Memory B cell (primary cell): Measurements from ENCODE around the gene IP6K1.

ENCODE experiments used
- ATAC-seq: fragments of 150-1000 bp; cut with Tn5 transposase; 2 replicates; pipeline ENCODE4 v1.10.0; 2021; ENCODE audit warnings: low read depth, mild to moderate bottlenecking, moderate library complexity
- DNase-seq, 2 donors: peaks; one replicate each; pipeline ENCODE4 v3.0.0; 2022; ENCODE audit warnings: low spot score in 2 of 2
- H3K27ac Mint-ChIP-seq: one replicate; pipeline ENCODE4 v1.8.0; 2022; ENCODE audit warnings: mild to moderate bottlenecking, moderate library complexity, mixed read lengths
- H3K27me3 Mint-ChIP-seq: one replicate; pipeline ENCODE4 v1.8.0; 2022; ENCODE audit warnings: mixed read lengths
- H3K36me3 Mint-ChIP-seq: one replicate; pipeline ENCODE4 v1.8.0; 2022; ENCODE audit warnings: mild to moderate bottlenecking, mixed read lengths
- H3K4me1 Mint-ChIP-seq: one replicate; pipeline ENCODE4 v1.8.0; 2022; ENCODE audit warnings: mixed read lengths
- H3K4me3 Mint-ChIP-seq: one replicate; pipeline ENCODE4 v1.8.0; 2022; ENCODE audit warnings: mild to moderate bottlenecking, moderate library complexity, mixed read lengths
- H3K9me3 Mint-ChIP-seq: one replicate; pipeline ENCODE4 v1.8.0; 2022; ENCODE audit warnings: mixed read lengths

Gene IP6K1

GRCh38 chr3:49718858-49719213, 67.5 kb downstream of the IP6K1 start:
- peaks cover 2% of the 10 kb centered on the region for H3K36me3 Mint-ChIP-seq
- peak overlapping the region; percentile 90 for H3K27ac Mint-ChIP-seq
- no peak for ATAC-seq
- H3K4me3 Mint-ChIP-seq: peak overlapping the region; percentile 90
- no peaks in the 10 kb centered on the region for H3K27me3 Mint-ChIP-seq
- no peaks in the 10 kb centered on the region for H3K9me3 Mint-ChIP-seq
- peaks cover 23% of the 10 kb centered on the region for H3K4me1 Mint-ChIP-seq
- no peak for DNase-seq

DNA sequence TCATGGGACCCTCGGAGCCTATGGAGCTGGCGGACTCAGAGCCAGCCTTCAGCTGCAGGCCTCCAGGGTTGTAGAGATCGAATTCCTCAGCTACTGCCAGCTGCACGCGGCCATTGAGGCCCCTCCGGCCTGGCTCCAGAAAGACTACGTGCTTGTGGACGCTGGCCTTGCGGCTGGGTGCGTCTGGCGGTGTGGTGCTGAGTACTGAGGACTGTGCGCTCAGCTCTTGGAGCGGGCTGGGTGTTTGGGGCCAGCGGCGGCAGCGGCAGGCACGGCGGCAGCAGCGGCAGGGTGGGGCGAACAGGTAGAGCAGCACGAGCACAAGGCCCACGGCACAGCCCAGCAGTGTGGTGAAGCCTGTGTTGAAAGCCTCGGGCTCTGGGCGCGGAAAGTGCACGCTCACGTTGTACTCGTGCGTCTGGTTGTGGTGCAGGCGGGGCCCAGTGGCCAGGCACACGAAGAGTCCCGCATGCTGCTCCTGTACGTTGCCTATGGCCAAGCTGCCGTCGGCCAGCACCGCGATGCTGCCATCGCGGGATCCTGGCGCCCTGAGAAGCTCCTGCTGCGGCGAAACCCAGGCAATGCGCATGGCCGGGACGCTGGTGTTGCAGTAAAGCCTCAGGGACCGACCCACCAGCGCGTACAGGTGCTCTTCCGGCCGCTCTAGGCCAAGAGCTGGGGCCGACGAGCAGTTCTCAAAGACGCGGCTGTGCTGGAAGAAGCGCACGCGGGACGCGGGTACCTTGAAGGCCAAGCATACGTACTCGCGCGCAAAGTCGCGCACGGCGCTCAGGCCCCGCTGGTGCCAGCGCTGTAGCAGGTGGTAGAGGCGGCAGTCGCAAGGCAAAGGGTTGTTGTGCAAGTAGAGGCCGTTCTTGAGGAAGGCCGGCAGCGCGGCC, 68.1 kb downstream of the IP6K1 start:
- peaks cover 21% of the 10 kb centered on the region for H3K4me1 Mint-ChIP-seq
- H3K27me3 Mint-ChIP-seq: no peaks in the 10 kb centered on the region
- H3K27ac Mint-ChIP-seq: no peak overlapping the region
- H3K36me3 Mint-ChIP-seq: peaks cover 2% of the 10 kb centered on the region
- H3K9me3 Mint-ChIP-seq: no peaks in the 10 kb centered on the region
- peak overlapping the region; percentile 90 for H3K4me3 Mint-ChIP-seq
- DNase-seq (no peak), ATAC-seq (no peak)

DNA sequence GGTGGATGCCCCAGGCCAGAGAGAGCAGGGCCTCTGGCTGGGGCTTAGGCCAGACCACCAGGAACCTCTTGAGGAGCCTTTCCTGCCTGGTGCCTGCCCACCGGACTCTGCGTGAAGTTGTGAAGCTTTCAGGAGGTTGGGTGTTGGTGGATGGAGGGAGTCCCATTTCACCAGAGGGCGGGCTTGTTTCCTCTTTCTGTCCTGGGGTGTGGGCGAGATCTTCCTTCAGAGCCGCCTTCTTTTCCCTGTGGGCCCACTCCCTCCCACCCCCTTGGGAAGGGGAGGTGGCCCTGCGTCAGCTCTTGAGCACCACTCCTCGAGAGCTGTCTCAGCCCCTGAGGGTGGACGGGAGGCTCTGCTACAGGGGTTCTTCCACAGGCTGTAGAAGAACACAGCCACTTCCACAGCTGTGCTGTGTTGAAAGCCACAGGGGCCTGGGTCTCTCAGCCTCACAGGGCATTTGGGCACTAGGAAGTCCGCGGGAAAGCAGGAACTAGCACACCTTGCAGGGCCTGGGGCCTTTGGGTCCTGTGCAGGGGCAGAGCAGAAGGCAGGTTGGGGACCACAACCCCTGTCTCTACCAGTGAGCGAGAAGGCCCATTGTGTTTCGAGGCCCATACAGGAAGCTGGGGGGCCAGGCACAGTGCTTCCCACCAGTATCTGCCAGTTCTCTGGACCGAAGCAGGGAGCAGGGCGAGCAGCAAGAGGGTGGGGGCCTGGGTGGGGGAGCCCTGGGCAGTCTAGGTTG, 69.0 kb downstream of the IP6K1 start:
- no peaks in the 10 kb centered on the region for H3K9me3 Mint-ChIP-seq
- DNase-seq (no peak), ATAC-seq (no peak)
- H3K4me1 Mint-ChIP-seq: peaks cover 15% of the 10 kb centered on the region
- H3K27me3 Mint-ChIP-seq: no peaks in the 10 kb centered on the region
- peak overlapping the region; percentile 46 for H3K4me3 Mint-ChIP-seq
- peaks cover 2% of the 10 kb centered on the region for H3K36me3 Mint-ChIP-seq
- H3K27ac Mint-ChIP-seq: no peak overlapping the region

- Mint-ChIP-seq H3K36me3 (peaks cover 2% of the 10 kb centered on the region), H3K4me1 (peaks cover 14% of the 10 kb centered on the region)
- no peak for ATAC-seq
These were observed 69.6 kb downstream of the IP6K1 start for GRCh38 chr3:49716691-49717210.

GRCh38 chr3:49716169-49716568, 70.2 kb downstream of the IP6K1 start:
- H3K36me3 Mint-ChIP-seq: peaks cover 2% of the 10 kb centered on the region
- no peaks in the 10 kb centered on the region for H3K27me3 Mint-ChIP-seq
- H3K4me3 Mint-ChIP-seq: no peak overlapping the region
- ATAC-seq: no peak
- H3K27ac Mint-ChIP-seq: no peak overlapping the region
- no peaks in the 10 kb centered on the region for H3K9me3 Mint-ChIP-seq
- DNase-seq: no peak
- peaks cover 12% of the 10 kb centered on the region for H3K4me1 Mint-ChIP-seq

More at GRCh38 chr3:49716691-49717210, 69.6 kb downstream of the IP6K1 start:
- H3K27me3 Mint-ChIP-seq: no peaks in the 10 kb centered on the region
- no peak for DNase-seq
- H3K9me3 Mint-ChIP-seq: no peaks in the 10 kb centered on the region
- no peak overlapping the region for H3K4me3 Mint-ChIP-seq
- H3K27ac Mint-ChIP-seq: no peak overlapping the region

- no peak for DNase-seq
- Mint-ChIP-seq H3K9me3 (no peaks in the 10 kb centered on the region), H3K36me3 (peaks cover 2% of the 10 kb centered on the region), H3K27ac (no peak overlapping the region), H3K4me3 (no peak overlapping the region), H3K4me1 (peaks cover 8% of the 10 kb centered on the region), H3K27me3 (no peaks in the 10 kb centered on the region)
- no peak for ATAC-seq
These were observed 70.7 kb downstream of the IP6K1 start for GRCh38 chr3:49715611-49716121.

- Mint-ChIP-seq H3K27ac (no peak overlapping the region), H3K27me3 (no peaks in the 10 kb centered on the region), H3K9me3 (no peaks in the 10 kb centered on the region), H3K4me3 (no peak overlapping the region), H3K36me3 (peaks cover 2% of the 10 kb centered on the region), H3K4me1 (peaks cover 8% of the 10 kb centered on the region)
- DNase-seq (no peak), ATAC-seq (no peak)
These were observed 71.4 kb downstream of the IP6K1 start for GRCh38 chr3:49714728-49715550.

DNA sequence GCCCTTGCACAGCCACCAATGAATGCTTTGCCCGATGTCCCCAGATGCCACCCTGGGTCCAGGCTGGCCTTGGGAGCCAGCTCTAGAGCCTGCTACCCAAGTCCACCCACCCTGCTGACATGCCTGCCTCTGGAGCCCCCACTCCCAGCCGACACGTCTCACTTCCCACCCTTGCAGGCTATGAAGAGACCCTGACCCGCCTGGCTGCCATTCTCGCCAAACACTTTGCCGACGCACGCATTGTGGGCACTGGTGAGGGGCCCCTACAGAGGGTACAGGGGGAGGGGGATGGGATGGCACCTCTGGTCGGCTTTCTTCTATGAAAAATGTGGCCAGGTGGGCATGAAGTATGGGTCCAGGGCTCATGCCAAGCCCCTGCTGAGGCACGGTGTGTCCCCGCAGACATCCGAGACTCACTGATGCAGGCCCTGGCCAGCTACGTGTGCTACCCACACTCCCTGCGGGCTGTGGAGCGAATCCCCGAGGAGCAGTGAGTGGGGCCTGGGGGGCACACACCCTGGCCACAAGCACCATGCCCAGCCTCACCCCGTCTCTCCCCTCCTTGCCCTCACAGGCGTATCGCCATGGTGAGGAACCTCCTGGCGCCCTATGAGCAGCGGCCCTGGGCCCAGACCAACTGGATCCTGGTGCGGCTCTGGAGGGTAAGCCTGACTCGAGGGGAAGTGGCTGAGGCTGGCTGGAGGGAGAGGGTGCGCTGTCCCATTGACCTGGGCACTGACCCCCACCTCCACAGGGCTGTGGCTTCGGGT, 72.8 kb downstream of the IP6K1 start:
- Mint-ChIP-seq H3K27me3 (no peaks in the 10 kb centered on the region), H3K4me1 (peaks cover under 1% of the 10 kb centered on the region), H3K4me3 (no peak overlapping the region), H3K36me3 (peaks cover 2% of the 10 kb centered on the region), H3K9me3 (no peaks in the 10 kb centered on the region), H3K27ac (no peak overlapping the region)
- no peak for ATAC-seq
- DNase-seq: no peak

DNA sequence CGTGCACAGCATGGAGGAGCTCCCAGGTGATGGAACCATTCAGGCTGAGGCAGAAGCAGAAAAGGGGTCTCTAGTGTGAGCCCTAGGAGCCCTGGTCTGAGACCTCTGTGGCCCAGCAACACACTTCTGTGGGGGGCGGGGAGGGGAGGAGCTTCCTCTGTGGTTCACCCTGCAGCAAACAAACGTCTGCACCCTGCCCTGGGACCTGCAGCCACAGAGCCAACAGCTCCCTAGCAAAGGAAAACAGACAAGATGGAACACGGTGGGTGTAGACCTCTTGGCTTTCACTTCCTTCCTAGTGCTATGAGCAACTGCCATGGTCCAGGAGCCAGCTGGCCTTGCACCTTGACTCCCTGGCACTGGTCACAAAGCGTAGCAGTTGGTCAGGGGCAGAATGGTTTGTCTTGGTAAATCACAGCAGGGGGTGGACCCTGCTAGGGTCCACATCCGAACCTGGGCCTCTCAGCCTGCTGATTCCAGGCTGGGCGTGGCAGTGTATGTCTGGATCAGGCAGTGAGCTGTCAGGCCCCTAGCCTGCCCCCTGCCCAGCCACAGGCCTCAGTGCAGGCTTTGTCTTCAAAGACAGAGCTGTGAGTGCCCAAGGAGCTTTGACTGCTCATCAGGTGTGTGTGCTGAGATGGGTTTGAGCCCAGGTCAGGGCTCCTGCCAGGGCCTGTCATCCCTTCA, 73.6 kb downstream of the IP6K1 start:
- no peak for ATAC-seq
- no peak for DNase-seq

DNA sequence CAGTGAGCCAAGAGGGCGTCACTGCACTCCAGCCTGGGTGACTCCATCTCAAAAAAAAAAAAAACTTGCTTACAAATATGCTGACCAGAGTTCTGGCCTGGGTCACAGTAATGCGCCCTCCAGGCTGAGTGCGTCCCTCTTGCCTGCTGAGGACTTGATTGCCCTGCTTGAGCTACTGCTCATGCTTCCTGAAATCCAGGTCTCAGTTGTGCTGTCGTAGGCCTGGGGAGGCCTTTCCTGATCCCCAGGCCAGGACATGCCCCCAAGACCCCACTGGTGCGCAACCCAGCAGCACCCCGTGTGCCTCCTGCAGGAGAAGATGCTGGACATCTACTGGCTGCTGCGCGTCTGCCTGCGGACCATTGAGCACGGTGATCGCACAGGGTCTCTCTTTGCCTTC, 74.2 kb downstream of the IP6K1 start:
- peaks cover 5% of the 10 kb centered on the region for H3K36me3 Mint-ChIP-seq

More for the DNA sequence above, 73.6 kb downstream of the IP6K1 start:
- Mint-ChIP-seq H3K9me3 (no peaks in the 10 kb centered on the region), H3K27ac (no peak overlapping the region), H3K4me1 (peaks cover under 1% of the 10 kb centered on the region), H3K36me3 (peaks cover 4% of the 10 kb centered on the region), H3K27me3 (no peaks in the 10 kb centered on the region), H3K4me3 (no peak overlapping the region)

DNA sequence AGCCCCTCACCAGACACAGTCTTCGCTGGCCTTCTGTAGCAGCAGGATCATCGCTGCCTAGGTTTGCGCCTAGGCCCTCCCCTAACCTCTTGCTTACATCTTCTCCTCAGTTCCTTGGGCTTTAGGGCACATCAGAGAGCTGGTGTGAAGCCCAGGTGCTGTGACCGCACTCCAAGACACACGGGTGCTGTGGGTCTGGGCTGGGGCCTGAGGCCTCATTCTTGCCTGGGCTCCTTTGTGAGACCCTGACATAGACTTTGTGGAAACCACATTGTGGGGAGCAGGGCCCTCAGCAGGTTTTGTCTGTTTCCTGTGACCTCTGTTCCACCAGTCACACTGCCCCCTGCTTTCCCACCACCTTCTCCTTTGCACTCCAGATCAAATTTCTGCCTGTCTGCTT, 74.9 kb downstream of the IP6K1 start:
- H3K4me3 Mint-ChIP-seq: no peak overlapping the region
- ATAC-seq (no peak), DNase-seq (no peak)
- H3K36me3 Mint-ChIP-seq: peaks cover 7% of the 10 kb centered on the region
- H3K27me3 Mint-ChIP-seq: no peaks in the 10 kb centered on the region
- peaks cover 6% of the 10 kb centered on the region for H3K4me1 Mint-ChIP-seq
- no peaks in the 10 kb centered on the region for H3K9me3 Mint-ChIP-seq
- no peak overlapping the region for H3K27ac Mint-ChIP-seq

More for the DNA sequence above, 74.2 kb downstream of the IP6K1 start:
- H3K9me3 Mint-ChIP-seq: no peaks in the 10 kb centered on the region
- DNase-seq (no peak), ATAC-seq (no peak)
- no peak overlapping the region for H3K4me3 Mint-ChIP-seq
- peaks cover 4% of the 10 kb centered on the region for H3K4me1 Mint-ChIP-seq
- no peak overlapping the region for H3K27ac Mint-ChIP-seq
- no peaks in the 10 kb centered on the region for H3K27me3 Mint-ChIP-seq

GRCh38 chr3:49709852-49710251, 76.5 kb downstream of the IP6K1 start:
- Mint-ChIP-seq H3K4me3 (no peak overlapping the region), H3K4me1 (peaks cover 6% of the 10 kb centered on the region), H3K9me3 (no peaks in the 10 kb centered on the region), H3K36me3 (peaks cover 7% of the 10 kb centered on the region), H3K27ac (no peak overlapping the region), H3K27me3 (no peaks in the 10 kb centered on the region)
- ATAC-seq (no peak), DNase-seq (no peak)
